GM19238 (cell line): ENCODE results near the gene NEGR1.

Experiments used
- DNase-seq: peaks from one replicate; pipeline ENCODE4 v3.0.0; 2011; ENCODE audit warnings: low spot score; ENCODE audit not compliant: insufficient read length

NEGR1 gene

DNA sequence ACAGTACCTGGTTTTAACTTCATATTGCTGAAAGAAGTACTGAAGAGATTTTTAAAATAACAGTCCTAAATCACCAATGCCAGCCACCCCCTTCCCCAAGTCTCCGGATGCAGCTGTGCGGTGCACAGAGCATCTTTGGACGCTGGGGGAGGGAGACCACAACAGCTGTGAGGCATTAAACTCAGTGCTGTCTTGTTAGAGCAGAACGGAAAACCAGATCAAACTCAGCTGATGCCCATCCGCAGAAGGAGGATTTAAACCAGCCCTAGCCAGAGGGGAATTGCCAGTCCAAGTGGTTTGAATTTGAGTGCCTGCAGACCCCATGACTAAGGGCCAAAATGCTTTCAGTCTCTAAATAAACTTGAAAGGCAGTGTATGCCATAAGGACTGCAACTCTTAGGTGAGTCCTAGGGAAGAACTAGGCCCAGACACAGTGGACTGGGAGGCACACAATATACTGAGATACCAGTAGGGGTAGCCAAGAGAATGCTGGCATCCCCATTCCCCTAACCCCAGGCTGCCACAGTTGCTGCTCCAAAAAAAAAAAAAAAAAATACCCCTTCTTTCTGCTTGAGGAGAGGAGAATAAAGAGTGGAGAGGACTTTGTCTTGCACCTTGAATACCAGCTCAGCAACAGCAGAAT lies 576.2 kb downstream of the NEGR1 start:
- no peak for DNase-seq

DNA sequence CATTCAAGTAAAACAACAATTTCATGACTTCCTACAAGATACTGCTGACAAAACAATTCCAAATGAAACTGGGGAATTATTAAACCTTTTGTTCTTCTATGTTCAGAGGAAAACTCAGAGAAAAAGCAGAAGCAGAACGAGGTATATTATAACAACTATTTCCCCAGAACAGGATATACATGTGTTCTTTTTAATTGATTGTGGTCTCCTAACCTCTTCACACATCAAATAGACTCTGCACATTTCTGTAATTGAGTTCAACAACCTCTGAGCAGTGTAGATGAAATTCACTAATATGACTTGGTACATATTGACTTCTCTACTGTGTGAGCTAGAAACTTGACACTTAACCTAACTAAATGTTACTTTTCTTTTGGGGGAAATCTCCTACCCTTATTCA lies 584.2 kb downstream of the NEGR1 start:
- no peak for DNase-seq

DNA sequence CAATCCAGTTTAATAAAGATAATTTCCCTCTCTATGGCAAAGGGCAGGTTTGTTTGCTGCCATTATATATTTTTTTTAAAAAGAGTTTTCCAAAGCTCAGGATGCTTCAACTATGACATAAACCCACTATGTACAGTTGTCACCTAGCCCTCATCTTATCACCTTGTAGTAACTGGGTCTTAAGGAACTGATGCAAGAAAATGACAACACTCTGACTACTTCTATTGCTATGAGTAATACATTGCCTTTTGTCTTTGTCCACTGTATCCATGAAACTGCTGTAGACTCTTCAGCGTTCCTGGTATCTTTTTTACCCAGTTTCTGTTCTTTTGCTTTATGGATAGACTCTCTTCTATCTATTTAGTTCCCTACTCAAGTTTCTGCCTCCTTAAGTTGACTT lies 586.5 kb downstream of the NEGR1 start:
- no peak for DNase-seq

DNA sequence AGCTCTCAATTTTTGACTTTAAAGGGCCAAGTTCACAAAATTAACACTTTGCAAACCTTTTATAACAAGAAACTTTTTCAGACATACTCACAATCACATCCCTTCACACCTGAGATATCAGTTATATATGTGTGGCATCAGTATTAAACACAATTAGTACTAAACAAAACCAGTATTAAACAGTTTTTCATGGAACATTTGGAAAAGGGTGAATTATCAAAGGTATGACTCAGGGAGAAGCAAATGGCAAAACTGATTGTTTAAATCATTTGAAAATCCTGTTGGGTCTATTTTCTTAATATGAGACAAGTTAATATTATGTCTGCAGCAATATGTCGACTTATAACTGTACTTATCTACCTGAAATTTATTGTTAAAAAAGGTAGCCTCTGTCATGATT lies 587.3 kb downstream of the NEGR1 start:
- DNase-seq, result no peak

DNA sequence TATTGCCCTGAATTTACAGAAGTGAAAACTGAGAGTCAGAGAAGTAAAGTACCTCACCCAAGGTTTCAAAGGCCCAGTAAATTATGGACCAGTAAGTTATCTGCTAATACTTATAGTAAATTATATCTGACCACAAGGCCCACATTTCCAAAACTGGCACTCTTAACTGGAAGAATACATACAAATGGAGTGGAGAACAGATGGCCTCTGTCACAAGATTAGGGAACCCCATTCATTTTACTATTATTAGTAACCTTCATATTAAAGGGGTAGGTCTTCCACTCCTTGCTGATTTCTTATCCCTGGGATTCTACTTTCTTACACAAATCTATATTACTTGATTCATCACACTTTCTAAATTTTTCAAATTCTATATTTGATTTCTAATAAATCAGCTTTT lies 588.8 kb downstream of the NEGR1 start:
- no peak for DNase-seq

DNA sequence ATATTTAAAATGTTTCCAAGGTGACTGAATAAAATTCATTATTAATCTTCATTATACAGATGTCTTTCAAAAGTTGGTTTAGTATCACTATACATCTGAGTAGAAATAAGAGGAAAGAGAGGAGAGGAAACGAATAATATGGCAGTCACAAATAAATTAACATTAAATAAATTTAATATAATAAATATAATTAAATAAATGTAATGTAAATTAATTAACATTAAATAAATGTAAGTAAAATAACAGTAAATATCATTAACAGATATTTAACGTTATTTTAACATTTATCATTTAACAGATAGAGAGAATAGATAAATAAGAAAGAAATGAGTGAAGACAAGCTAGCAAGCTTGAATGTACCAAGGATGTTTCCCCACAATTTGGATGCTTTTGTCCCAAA lies 592.7 kb downstream of the NEGR1 start:
- no peak for DNase-seq

DNA sequence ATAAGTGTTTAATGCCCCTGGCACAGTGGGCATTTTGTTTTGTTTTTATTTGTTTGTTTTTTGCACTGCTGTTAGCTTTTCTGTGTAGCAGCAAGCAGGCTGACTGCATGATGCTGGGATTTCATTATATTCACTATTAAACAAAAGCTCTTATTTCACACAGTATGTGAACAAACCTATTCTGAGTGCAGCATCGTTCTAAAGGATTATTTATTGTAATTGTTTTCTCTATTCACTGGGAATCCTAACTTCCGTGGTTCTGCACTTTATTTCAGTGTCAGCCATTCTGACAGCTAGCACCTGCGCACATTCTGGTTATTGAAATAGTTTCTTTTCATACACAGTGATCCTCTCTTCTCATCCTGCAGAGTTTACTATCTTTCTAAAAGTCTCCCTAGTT lies 595.0 kb downstream of the NEGR1 start:
- no peak for DNase-seq

DNA sequence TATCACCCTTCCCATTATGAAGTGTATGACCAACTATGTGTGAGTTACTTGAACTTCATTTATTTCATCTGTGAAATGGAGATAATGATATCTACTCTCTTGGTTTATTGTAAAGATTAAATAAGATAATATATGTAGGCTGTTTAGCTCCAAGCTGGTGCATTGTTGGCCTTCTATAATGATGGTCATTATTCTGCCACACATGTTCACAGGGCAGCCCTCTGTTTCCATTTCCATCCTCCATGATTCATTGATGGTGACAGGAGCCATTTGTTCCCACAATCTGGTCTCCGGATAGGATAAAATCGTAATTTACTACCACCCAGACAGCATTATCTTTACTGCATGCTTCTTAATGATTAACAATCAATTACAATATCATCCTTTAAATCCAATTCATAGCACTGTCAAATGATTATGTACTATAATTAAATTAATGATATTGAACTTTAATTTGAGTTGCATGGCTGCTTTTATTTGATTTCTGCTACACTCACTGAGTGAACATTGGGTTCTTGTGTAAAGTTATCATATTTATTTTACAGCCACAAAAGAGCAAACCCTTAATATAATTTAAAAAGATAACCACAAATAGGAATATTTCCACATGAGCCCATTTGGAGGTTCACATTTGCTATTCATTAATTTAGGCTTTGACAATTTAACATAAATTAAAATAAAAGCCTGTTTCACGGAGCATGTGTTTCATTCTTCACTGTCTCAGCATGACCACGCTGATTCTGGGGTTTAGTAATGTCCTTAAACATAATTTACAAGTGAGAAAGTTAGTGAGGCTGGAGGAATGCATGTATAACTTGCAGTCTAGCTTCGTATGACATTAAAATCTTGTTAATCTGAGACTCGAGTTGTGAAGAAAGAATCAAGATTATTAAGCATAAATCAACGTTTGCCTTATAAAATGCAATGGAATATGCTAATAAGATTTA lies 605.1 kb downstream of the NEGR1 start:
- no peak for DNase-seq

DNA sequence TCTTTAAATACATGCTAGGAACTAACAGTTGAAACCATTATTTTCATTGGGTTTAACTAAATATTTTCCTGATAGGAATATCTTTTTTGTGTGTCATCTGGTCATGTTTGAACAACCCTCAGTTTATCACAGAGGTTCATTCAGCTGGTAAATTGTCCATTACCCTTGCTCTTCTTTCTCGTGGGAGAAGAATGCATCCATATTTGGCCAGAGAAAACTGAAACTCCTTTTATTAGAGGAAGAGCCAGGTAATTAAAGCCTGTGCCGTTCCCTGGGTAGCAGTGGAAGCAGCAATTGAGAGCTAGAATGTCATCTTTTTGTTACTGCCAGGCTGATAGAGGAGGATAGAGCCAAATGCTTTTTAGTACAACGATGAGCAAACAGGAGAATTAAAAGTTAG lies 614.3 kb downstream of the NEGR1 start:
- no peak for DNase-seq

DNA sequence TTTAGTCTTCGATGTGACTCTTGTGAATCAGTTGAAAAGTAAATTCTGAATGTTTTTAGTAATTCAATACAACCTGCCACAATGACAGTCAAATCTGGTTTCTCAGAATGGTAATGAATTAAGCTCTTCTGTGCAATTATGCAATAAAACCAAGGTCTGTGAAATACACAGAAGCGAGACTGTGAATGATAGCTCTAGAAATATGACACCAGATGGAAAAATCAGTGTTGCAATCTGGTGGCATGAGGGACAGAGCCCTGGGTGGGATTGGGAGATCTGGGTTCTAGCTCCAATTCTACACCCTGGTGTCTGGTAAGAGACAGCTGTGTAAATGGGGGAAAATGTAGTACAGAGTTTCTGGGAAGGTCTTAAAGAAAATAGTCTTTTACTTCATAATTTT lies 615.1 kb downstream of the NEGR1 start:
- DNase-seq, result no peak

DNA sequence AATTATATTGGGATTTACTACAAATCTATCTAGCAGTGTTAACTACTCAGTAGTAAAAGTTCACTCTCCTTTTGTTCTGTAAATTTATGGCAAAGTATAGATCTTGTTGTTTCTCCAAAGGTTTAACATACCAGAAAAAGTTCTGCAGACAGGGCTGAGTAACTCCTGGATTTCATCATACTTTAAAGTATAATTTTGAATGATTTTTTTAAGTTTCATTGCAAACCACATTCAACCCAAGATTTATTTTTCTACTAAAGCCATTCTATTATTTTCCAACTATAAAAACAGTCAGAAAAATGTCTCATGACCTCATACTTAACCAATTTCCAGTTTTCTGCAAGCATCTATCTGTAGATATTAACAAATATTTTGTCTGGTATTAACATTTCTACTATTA lies 615.7 kb downstream of the NEGR1 start:
- DNase-seq, result no peak

DNA sequence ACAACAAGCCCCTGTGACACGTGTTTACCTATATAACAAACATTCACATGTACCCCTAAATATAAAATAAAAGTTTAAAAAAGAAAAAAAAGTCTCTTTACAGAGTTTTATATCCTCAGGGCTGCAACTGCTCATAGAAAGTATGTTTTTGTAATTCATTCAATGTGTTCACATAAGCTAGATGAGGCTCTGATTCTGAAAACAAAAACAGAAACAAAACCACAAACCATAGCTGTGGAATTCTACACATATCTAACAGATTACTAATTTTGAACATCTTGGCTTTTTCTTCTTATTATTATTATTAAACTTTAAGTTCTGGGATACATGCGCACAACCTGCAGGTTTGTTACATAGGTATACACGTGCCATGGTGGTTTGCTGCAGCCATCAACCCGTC lies 621.9 kb downstream of the NEGR1 start:
- no peak for DNase-seq

DNA sequence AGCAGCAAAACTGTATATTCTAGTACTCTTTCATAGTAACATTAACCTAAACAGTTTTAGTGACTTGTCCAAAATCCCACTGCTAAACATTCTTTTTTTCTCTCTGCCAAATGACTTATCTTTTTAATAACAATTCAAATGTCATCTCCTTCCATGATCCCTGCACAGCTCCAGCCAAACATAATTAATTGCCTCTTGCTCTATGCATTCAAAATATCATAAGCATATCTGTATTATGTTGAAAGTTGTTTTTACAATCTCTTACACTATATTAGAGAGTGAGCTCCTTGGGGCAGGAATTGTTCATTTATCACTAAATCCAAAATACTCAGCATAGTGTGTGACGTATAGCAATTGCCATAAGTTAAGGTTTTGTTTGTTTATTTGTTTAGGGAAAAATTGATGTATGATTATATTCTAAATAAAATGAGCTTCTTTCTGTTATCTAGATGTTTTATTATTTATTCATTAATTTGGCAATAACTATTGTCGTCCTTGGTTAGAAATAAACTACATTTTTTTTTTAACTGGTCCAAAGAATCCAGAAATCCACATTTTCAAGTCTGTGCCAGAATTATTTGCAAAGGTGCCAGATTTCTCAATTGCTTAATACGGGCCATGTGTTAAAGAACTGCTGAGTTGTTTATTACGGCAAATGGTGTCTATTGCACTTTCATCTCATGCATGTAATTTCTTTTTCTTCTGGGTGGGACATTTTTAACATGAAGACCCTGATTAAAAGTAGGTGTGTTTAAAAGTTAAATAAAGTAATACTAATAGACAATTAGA lies 624.3 kb downstream of the NEGR1 start:
- no peak for DNase-seq

DNA sequence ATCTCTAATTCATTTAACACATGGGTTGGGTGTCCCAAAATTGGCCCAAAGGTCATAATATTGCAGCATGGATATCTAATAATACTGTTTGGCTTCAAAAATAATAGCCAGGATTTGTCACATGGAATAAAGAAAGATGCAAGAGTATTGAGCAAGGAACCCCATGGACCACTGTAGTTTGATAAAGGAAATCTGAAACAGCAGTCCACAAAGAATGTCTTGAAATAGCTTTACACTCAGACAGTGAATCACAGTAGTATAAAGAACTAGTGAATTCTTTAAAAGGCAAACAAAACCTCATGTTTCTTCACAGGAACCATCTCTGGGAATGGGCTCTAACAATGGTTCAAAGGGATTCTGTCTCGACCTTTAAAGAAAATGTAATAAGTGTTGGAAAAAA lies 625.4 kb downstream of the NEGR1 start:
- DNase-seq, result no peak

DNA sequence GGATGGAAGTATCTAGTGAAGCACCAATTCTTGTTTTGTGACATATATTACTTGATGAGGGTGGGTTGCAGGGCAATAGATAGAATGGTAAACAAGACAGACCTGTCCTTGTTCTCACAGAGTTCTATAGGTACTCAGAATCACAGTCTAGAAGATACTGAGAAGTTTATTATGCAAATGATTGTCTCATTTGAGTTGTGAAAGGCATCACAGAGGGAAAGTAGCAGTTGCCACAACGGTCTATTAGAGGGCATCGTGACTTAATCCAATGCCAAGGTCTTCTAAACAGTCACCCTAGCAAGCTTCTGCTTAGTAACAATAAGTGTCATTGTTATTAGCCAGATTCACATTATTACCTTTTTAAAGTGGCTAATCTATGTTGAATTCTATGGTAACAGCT lies 626.7 kb downstream of the NEGR1 start:
- no peak for DNase-seq

DNA sequence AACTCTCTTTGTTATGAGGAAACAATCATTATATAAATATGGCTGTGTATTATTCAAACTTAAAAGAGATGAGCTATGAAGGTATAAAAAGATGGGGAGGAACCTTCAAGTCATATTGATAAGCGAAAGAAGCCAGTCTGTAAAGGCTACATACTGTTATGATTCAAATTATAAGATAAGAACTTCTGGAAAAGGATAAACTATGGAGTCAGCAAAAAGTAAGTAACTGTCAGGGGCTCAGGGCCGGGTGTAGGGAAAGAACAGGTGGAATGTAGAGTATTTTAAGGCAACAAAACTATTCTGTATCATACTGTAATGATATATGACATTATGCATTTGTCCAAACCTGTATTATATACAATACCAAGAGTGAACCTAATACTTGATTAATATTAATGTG lies 628.4 kb downstream of the NEGR1 start:
- no peak for DNase-seq

DNA sequence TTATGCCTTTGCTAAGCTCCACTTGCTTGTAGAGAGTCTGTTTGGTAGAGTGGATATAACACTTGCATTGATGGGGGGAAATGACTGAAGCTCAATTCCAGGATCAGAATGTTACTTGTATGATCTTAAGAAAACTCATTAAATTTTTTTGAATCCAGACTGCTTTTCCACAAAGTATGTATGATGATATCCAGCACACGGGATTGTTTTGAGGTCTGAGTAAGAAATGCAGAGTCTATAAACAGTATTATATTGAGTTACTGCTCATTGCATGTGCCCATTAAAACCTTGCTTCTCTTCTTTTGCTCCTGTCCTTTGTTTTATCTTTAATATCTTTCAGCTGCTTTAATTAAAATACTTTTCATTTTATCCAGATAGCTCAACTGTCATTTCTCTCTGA lies 631.1 kb downstream of the NEGR1 start:
- DNase-seq, result no peak

DNA sequence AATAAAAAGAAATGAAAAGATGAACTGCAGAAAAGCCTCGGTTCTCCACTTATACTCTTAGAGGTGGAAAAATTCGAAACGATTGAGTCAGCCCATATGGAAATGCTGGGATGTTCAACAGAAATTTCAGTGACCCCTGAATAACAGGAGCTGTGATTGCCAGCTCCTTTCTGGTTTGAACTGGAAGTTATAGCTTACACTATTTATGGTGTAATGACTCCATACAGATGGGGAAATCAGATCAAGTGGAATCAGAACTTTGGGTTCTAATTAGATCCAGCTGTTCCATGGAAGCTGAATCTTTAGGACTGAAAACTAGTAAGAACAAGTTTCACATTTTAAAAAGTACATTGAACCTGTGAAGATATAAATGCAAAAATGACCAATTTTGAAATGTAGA lies 632.2 kb downstream of the NEGR1 start:
- DNase-seq, result no peak

DNA sequence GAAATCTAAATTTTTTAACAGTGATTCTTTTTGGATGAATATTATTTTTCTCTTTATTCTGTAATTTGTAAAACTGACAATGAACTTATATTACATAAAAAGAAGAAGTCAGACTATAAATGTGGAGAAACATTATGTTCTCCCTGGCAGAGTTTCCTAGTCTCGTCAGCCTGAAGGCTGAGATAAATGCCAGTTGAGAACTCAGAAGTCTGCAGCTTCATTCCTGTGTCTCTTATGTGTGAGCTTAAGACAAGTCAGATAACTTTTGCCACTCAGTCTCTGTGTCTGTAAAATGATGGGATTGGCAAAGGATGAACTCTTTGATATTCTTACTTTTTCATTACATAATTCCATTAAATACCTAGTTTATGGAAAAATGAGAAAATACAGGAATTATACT lies 632.7 kb downstream of the NEGR1 start:
- DNase-seq, result no peak

DNA sequence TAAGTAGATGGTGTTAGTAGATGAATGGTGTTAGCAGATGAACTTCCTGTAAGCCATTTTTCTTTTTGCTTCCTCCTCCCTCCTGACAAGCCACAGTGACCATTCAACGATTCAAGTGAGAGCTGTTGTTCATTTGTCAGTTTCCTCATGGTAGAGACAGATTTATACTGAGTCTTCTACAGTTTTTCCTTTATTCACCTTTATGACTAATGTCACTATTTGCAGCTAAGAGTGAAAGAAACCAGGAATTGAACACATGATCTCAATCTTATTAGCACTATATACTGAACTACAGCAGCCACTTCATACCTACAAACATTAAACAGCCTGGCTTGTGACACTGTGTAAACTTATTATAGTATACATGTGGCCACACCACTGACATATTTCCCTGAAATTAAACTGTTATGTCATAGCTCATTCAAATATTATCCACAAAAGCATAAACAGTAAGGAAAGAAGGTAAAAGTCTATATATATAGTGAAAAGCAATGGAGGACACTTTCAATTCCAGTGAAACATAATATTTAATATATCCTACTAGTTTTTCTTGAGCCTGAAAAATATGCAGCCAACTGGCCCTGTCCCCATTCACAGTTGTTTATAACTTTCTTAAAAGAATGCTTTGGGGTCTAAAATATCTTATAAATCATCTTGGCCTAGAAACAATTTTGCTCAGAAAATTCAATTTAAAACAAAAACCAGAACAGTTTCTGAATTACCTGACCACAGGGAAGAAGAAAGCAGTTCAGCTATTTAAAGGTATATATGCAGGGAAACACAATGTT lies 634.6 kb downstream of the NEGR1 start:
- no peak for DNase-seq

DNA sequence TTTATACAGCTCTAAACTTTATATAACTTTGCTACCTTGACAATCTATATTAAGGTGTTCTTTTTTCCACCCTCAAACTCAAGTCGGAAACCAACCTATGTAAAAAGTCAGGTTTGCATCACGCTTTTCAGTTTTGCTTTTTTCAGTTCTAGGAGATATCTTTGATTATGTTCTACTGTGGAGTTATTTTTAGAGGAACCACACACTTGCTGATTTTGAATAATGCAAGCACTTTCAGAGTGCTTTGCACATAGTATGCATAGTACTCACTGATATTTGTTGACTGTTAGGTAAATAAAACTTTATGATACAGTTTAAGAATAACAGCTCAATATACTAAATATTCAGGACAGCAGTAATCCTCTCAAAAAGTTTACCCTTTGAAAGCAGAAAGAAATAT lies 637.3 kb downstream of the NEGR1 start:
- DNase-seq, result no peak
